ENCODE results near the gene OR51B4.
"Not testable (repeated sequence)": the region's sequence is repeated elsewhere in the genome, so short reads cannot be mapped to it uniquely, and the experiment has no call there.

Gene OR51B4

GRCh38 chr11:5297721-5298323 is 3.9 kb downstream of the OR51B4 start:
- FAIRE-seq (no peak), DNase-seq (ENCODE audit: insufficient read length, low spot score) (no peak)

- not testable (repeated sequence) for DNase-seq (ENCODE audit: insufficient read length, low spot score); FAIRE-seq
Observed at GRCh38 chr11:5294342-5294995, 7.3 kb downstream of the OR51B4 start.

DNA sequence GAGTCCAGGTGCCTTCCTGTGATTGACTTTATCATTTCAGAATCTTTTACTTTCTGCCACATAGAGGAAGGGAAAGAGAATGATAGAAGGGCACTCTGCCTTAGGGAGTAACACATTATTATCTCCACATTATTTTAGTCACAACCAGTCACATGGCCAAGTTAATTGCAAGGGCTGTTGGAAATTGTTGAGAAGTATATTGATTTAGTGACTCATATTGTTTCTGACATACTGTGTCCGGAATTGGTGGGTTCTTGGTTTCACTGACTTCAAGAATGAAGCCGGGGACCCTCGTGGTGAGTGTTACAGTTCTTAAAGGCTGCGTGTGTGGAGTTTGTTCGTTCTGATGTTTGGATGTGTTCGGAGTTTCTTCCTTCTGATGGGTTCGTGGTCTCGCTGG is 8.7 kb downstream of the OR51B4 start:
- FAIRE-seq, result no peak
- no peak for DNase-seq (ENCODE audit: insufficient read length, low spot score)

GRCh38 chr11:5291207-5291838 is 10.4 kb downstream of the OR51B4 start:
- no peak for FAIRE-seq
- DNase-seq (ENCODE audit: insufficient read length, low spot score), result peak; percentile 19

GRCh38 chr11:5290106-5290505 is 11.6 kb downstream of the OR51B4 start:
- DNase-seq (ENCODE audit: insufficient read length, low spot score) (no peak), FAIRE-seq (no peak)

GRCh38 chr11:5289696-5290095 is 12.1 kb downstream of the OR51B4 start:
- FAIRE-seq (no peak), DNase-seq (ENCODE audit: insufficient read length, low spot score) (no peak)

DNA sequence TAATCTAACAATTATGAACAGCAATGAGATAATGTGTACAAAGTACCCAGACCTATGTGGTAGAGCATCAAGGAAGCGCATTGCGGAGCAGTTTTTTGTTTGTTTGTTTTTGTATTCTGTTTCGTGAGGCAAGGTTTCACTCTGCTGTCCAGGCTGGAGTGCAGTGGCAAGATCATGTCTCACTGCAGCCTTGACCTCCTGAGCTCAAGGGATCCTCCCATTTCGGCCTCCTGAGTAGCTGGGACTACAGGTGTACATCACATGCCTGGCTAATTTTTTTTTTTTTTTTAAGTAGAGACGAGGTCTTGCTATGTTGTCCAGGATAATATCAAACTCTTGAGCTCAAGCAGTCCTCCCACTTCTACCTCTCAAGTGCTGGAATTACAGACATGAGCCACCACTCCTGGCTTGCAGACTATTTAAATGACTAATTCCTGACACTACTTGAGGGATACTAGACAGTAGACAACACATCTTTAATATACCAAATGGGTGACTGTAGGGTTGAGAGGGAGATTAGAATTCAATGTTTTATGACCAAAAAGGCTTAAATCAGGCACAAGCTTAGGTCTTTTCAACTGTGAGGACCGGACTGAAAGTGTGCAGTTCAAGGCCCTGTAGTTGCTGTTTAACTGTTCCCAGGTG is 12.7 kb downstream of the OR51B4 start:
- FAIRE-seq (no peak), DNase-seq (ENCODE audit: insufficient read length, low spot score) (no peak)

- FAIRE-seq (no peak), DNase-seq (ENCODE audit: insufficient read length, low spot score) (no peak)
Observed at GRCh38 chr11:5288108-5288905, 13.4 kb downstream of the OR51B4 start.

DNA sequence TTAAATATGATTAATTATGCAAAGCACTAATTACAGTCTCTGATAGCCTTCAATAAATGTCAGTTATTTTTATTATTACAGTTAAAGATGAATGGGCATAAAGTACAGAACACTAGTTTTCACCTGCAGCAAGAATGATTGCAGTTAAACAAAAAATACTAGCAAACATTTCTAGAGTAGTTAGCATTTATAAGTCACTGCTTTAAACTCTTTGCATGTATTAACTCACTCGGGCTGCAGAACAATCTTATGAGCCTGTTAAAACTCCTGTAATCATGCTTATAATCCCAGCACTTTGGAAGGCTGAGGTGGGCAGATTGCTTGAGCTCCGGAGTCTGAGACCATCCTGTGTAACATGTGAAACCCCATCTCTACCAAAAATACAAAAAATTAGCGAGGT is 14.8 kb downstream of the OR51B4 start:
- DNase-seq (ENCODE audit: insufficient read length, low spot score) (no peak), FAIRE-seq (no peak)

GRCh38 chr11:5286351-5286750 is 15.4 kb downstream of the OR51B4 start:
- FAIRE-seq, result no peak
- DNase-seq (ENCODE audit: insufficient read length, low spot score), result no peak

- FAIRE-seq (no peak), DNase-seq (ENCODE audit: insufficient read length, low spot score) (no peak)
Observed at GRCh38 chr11:5285703-5286340, 15.9 kb downstream of the OR51B4 start.

GRCh38 chr11:5284637-5285036 is 17.1 kb downstream of the OR51B4 start:
- FAIRE-seq (no peak), DNase-seq (ENCODE audit: insufficient read length, low spot score) (no peak)

GRCh38 chr11:5283882-5284281 is 17.9 kb downstream of the OR51B4 start:
- FAIRE-seq (no peak), DNase-seq (ENCODE audit: insufficient read length, low spot score) (no peak)

DNA sequence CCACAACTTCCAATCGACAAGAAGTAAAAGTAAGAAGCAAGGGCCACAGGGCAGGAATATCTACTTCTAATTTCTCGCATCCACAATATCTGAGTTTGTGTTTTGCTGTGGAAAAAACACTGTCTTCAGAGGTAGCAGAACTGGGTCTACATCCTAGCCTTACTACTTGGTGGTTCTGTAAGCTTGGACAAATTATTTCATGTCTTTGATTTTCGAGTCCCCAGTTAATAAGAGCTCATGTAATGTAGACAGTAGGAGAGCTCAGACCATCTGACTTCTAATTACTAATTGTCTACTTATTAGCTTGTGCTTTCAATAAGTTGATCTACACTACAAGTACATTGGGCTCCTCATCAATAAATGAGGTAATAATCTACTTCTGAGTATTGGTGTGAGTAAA is 18.7 kb downstream of the OR51B4 start:
- FAIRE-seq, result no peak
- DNase-seq (ENCODE audit: insufficient read length, low spot score), result no peak

- FAIRE-seq, result no peak
- DNase-seq (ENCODE audit: insufficient read length, low spot score), result no peak
Observed at GRCh38 chr11:5282628-5283027, 19.1 kb downstream of the OR51B4 start.

DNA sequence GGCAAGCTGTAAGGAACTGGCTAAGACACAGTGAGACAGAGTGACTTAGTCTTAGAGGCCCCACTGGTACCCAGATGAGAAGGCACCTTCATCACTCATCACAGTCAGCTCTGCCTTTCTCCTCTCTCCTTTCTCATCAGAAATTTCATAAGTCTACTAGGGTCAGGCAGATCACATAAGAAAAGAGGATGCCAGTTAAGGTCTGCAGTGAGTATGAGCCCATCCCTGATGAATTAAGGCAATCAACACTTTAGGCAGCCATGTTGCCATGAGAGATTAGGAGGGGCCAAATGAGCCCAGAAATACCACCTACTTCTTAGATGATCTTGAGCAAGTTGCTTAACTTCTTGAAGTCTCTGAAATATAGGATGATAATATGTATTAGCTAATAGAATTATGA is 20.1 kb downstream of the OR51B4 start:
- DNase-seq (ENCODE audit: insufficient read length, low spot score) (no peak), FAIRE-seq (no peak)

DNA sequence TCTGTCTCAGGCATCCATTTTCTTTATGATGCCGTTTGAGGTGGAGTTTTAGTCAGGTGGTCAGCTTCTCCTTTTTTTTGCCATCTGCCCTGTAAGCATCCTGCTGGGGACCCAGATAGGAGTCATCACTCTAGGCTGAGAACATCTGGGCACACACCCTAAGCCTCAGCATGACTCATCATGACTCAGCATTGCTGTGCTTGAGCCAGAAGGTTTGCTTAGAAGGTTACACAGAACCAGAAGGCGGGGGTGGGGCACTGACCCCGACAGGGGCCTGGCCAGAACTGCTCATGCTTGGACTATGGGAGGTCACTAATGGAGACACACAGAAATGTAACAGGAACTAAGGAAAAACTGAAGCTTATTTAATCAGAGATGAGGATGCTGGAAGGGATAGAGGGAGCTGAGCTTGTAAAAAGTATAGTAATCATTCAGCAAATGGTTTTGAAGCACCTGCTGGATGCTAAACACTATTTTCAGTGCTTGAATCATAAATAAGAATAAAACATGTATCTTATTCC is 21.1 kb downstream of the OR51B4 start:
- peak; percentile 78 for DNase-seq (ENCODE audit: insufficient read length, low spot score)
- no peak for FAIRE-seq

GRCh38 chr11:5279471-5280090 is 22.2 kb downstream of the OR51B4 start:
- FAIRE-seq, result no peak
- DNase-seq (ENCODE audit: insufficient read length, low spot score), result no peak

DNA sequence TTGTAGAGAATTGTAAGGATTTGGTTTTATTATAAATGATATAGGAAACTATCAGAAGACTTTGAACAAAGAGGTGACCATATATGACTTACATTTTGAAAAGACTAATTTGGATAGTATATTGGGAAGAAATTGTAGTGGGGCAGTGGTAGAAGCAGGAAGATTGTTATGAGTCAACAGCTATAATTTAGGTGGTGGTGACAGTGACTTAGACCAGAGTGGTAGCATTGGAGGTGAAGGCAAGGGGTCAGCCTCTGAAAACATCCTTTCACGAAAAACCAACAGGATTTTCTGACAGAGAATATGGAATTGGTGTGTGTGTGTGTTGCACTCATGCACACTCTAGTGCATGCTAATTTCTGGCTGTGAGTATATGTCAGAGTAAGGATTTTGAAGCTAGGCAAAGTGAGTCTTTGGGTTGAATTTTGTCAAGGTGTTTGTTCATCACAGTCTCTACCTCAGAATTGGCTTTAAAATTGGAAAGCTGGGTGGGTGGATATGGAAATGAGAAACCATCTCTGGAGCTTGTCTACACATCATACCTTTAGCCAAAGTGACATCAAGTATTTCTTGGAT is 23.9 kb downstream of the OR51B4 start:
- FAIRE-seq (no peak), DNase-seq (ENCODE audit: insufficient read length, low spot score) (no peak)
